HT-29 (cell line): ENCODE data around the gene ANAPC2. TPM values are rescaled to one million over a fixed set of nuclear protein-coding genes. Genes with fewer than 3 reads are reported as not detected.

ENCODE experiments used
- DNase-seq: peaks from one replicate; pipeline ENCODE4 v3.0.0-alpha.2; 2015; ENCODE audit warnings: low spot score
- total RNA-seq: library from RNA; depleted of rRNA; stranded (reverse); fragments of >200 nt; shearing (Covaris generic); gene quantifications from 2 replicates; pipeline ENCODE4 v1.2.3, GENCODE V29; 2014; rRNA removed

Gene ANAPC2
- 60.6 and 64.0 TPM in 2 replicates for total RNA-seq

GRCh38 chr9:137188490-137189296 is at the start of gene ANAPC2, which contains the start of gene SSNA1:
Gene ANAPC2, minus strand, starts transcription at chr9:137188560. Its CDS starts 28 bp downstream, at chr9:137188532.
Gene SSNA1, plus strand, starts transcription at chr9:137188676. Its CDS starts 51 bp downstream, at chr9:137188727.
- DNase-seq = peak; percentile 94

- no peak for DNase-seq
These were observed 48.6 kb upstream of the ANAPC2 start for GRCh38 chr9:137236936-137237421.

- peak; percentile 88 for DNase-seq
These were observed 48.0 kb upstream of the ANAPC2 start for GRCh38 chr9:137236238-137236935.

- DNase-seq = no peak
These were observed 47.3 kb upstream of the ANAPC2 start for GRCh38 chr9:137235424-137236237.

- DNase-seq = no peak
These were observed 46.5 kb upstream of the ANAPC2 start for GRCh38 chr9:137234758-137235423.

- no peak for DNase-seq
These were observed 45.8 kb upstream of the ANAPC2 start for GRCh38 chr9:137234055-137234697.

- peak; percentile 57 for DNase-seq
These were observed 45.0 kb upstream of the ANAPC2 start for GRCh38 chr9:137233143-137233980.

- DNase-seq = no peak
These were observed 44.1 kb upstream of the ANAPC2 start for GRCh38 chr9:137232510-137232909.

GRCh38 chr9:137232101-137232500 is 43.7 kb upstream of the ANAPC2 start:
- DNase-seq = no peak

- no peak for DNase-seq
These were observed 43.1 kb upstream of the ANAPC2 start for GRCh38 chr9:137231372-137232039.

- no peak for DNase-seq
These were observed 42.5 kb upstream of the ANAPC2 start, which contains the start of gene SLC34A3 for GRCh38 chr9:137230705-137231371. Gene SLC34A3, plus strand, starts transcription at chr9:137230901. Its CDS starts 802 bp downstream, at chr9:137231703.

GRCh38 chr9:137229903-137230704 is 41.7 kb upstream of the ANAPC2 start:
- no peak for DNase-seq

- DNase-seq = no peak
These were observed 40.9 kb upstream of the ANAPC2 start for GRCh38 chr9:137228968-137229896.

GRCh38 chr9:137228506-137228967 is 40.2 kb upstream of the ANAPC2 start:
- DNase-seq = no peak

- DNase-seq = no peak
These were observed 39.6 kb upstream of the ANAPC2 start for GRCh38 chr9:137227853-137228505.
